Endometrial microvascular endothelial cells (primary cell): ENCODE results near the gene REXO5. TPM values are rescaled to one million over a fixed set of nuclear protein-coding genes. Genes with fewer than 3 reads are reported as not detected.

Source experiments
- in situ Hi-C: cut with HindIII; loops from 2 replicates; pipeline ENCODE4 v1.10.0; 2017; ENCODE audit warnings: low sequenced_read_pairs, low pct_unique_long_range_greater_than_20kb; ENCODE audit errors: inconsistent ontology term
- total RNA-seq: library from RNA; depleted of rRNA; stranded (reverse); fragments of >200 nt; gene quantifications from one replicate; pipeline ENCODE4 v1.2.3, GENCODE V29; 2015; ENCODE audit errors: inconsistent ontology term

The REXO5 gene
- total RNA-seq, 1 donor from 2014 or later: 4.4 TPM

- in situ Hi-C loops: no loop called here
These were observed 80.0 kb downstream of the REXO5 start for GRCh38 chr16:20886320-20886719.

GRCh38 chr16:20887207-20887606, 80.9 kb downstream of the REXO5 start:
- in situ Hi-C loops: no loop called here

DNA sequence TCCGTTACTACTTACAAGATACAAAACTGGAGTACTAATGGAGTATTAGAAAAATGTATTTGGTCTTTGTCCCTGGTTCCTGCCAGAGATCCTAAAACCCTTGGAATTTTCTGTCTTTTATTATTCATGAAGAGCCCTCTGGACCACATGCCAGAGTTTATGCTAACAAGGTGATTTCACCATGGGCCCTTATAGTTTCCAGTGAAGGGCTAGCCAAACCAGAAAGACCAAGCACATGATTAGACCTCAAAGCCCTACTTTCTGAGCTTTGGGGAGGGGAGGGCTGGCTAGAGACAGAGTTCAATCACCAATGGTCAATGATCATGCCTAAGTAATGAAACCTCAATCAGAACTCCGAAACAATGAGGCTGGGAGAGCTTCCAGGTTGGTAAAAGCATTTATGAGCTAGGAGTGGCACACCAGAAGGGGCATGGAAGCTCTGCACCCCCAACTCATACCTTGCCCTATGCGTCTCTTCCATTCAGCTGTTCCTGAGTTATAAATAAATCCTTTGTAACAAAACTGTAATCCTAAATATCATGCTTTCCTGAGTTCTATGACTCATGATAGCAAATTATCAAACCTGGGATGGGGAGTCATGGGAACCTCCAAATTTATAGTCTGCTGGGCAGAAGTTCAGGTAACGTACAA, 83.4 kb downstream of the REXO5 start:
- in situ Hi-C loops: no loop called here

DNA sequence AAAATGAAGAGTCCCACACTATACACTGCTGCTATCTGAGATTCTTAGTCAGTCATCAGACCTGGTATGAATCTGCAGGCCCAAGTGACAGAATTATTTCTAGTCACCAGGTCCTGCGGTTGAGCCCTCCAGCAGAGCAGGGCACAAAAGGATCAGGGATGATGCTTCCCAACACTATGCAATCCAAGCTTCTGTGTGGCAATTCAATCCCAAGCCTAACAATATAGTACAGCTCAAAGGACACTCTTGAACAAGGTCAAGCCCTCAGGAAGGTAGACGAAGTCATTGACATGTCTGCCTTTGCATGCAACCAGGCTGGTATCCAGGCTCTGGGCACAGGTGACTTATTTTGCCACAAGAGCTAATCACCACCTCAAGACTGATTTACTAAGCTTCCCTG, 88.1 kb downstream of the REXO5 start:
- in situ Hi-C loops: no loop called here

GRCh38 chr16:20897253-20897897, 91.0 kb downstream of the REXO5 start:
- in situ Hi-C loops: no loop called here

- in situ Hi-C loops: no loop called here
These were observed 91.6 kb downstream of the REXO5 start for GRCh38 chr16:20897922-20898321.

- in situ Hi-C loops: no loop called here
These were observed 92.7 kb downstream of the REXO5 start for GRCh38 chr16:20899071-20899470.

Other genes with a start within 250 kb of the REXO5 start
- gene ACSM2B, start 230.2 kb upstream of the REXO5 start, total RNA-seq: not detected
- gene ACSM1, start 108.8 kb upstream of the REXO5 start, total RNA-seq: not detected
- 20.6 TPM for gene THUMPD1, start 64.7 kb upstream of the REXO5 start, total RNA-seq
- not detected for gene ACSM3, start 42.5 kb upstream of the REXO5 start, total RNA-seq
- gene ERI2, start 55 bp upstream of the REXO5 start, total RNA-seq: 27.0 TPM
- 37.7 TPM for gene DCUN1D3, start 93.8 kb downstream of the REXO5 start, total RNA-seq
- gene LYRM1, start 94.2 kb downstream of the REXO5 start, total RNA-seq: 65.9 TPM